ENCODE measurements around the gene RARRES2.

RARRES2 gene

GRCh38 chr7:150337659-150338081 is 3.8 kb downstream of the RARRES2 start:
- DNase-seq (ENCODE audit: low read depth) = no peak
- no peak for TF ChIP-seq CTCF (IDR thresholded peaks at IDR 0.05; ENCODE audit: control insufficient read depth, extremely low read depth, insufficient read depth)
- H3K4me3 ChIP-seq (ENCODE audit: low read depth, low read length) = no peak overlapping the region

- no peak for TF ChIP-seq CTCF (IDR thresholded peaks at IDR 0.05; ENCODE audit: control insufficient read depth, extremely low read depth, insufficient read depth)
Observed at GRCh38 chr7:150337179-150337578, 4.2 kb downstream of the RARRES2 start.

GRCh38 chr7:150336746-150337145 is 4.7 kb downstream of the RARRES2 start:
- TF ChIP-seq CTCF (IDR thresholded peaks at IDR 0.05; ENCODE audit: control insufficient read depth, extremely low read depth, insufficient read depth) = no peak
- no peak overlapping the region for H3K4me3 ChIP-seq (ENCODE audit: low read depth, low read length)
- DNase-seq (ENCODE audit: low read depth) = no peak

More at GRCh38 chr7:150337179-150337578, 4.2 kb downstream of the RARRES2 start:
- DNase-seq (ENCODE audit: low read depth) = no peak
- H3K4me3 ChIP-seq (ENCODE audit: low read depth, low read length) = no peak overlapping the region

- no peak for TF ChIP-seq CTCF (IDR thresholded peaks at IDR 0.05; ENCODE audit: control insufficient read depth, extremely low read depth, insufficient read depth)
- no peak for DNase-seq (ENCODE audit: low read depth)
- H3K4me3 ChIP-seq (ENCODE audit: low read depth, low read length) = no peak overlapping the region
Observed at GRCh38 chr7:150335774-150336112, 5.7 kb downstream of the RARRES2 start.

GRCh38 chr7:150335108-150335773 is 6.2 kb downstream of the RARRES2 start:
- TF ChIP-seq CTCF (IDR thresholded peaks at IDR 0.05; ENCODE audit: control insufficient read depth, extremely low read depth, insufficient read depth) = no peak
- DNase-seq (ENCODE audit: low read depth) = no peak
- H3K4me3 ChIP-seq (ENCODE audit: low read depth, low read length) = no peak overlapping the region

GRCh38 chr7:150334108-150334507 is 7.3 kb downstream of the RARRES2 start:
- no peak overlapping the region for H3K4me3 ChIP-seq (ENCODE audit: low read depth, low read length)
- TF ChIP-seq CTCF (IDR thresholded peaks at IDR 0.05; ENCODE audit: control insufficient read depth, extremely low read depth, insufficient read depth) = no peak
- DNase-seq (ENCODE audit: low read depth) = no peak

- TF ChIP-seq CTCF (IDR thresholded peaks at IDR 0.05; ENCODE audit: control insufficient read depth, extremely low read depth, insufficient read depth) = no peak
- DNase-seq (ENCODE audit: low read depth) = no peak
- H3K4me3 ChIP-seq (ENCODE audit: low read depth, low read length) = no peak overlapping the region
Observed at GRCh38 chr7:150333659-150334058, 7.8 kb downstream of the RARRES2 start.

Measured in LNCaP clone FGC (cell line).